ENCODE measurements around the gene EXO1.

GRCh38 chr1:241891296-241891695 is 43.3 kb downstream of the EXO1 start:
- TF ChIP-seq ZFX (IDR thresholded peaks at IDR 0.05; ENCODE audit: borderline replicate concordance) (no peak), CTCF (IDR thresholded peaks at IDR 0.05) (no peak)

Measured in 22Rv1 (cell line).